NCI-H2029 treated with DMSO at 0.1 percent for 48 hours (cell line): ENCODE measurements around the gene MBTPS2.

Source experiments
- DNase-seq: peaks from one replicate; lab custom pipeline; 2025; lab: John Stamatoyannopoulos, UW

Gene MBTPS2

DNA sequence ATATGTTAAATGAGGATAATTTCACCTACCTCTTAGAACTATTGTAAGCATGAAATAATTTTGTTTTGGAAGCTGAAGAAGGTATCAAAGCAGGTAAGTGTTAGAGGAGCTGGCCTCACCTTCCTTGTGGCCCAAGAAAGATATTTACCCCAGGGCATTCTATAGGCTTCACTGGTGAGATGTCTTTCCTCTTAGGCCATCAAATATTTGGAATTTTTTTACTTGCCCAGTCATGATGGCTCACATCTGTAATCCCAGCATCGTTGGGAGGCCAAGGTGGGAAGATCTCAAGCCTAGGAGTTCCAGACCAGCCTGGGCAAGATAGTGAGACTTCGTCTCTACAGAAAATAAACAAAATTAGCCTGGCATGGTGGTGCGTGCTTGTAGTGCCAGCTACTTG is 95.0 kb downstream of the MBTPS2 start:
- DNase-seq = no peak
